SH-SY5Y (cell line): ENCODE data around the gene SGMS1.

ENCODE experiments used
- GATA2 ChIP-seq: IDR thresholded peaks from 2 replicates; pipeline ENCODE4 v1.6.1; 2011; ENCODE audit warnings: mild to moderate bottlenecking, low read depth, low read length
- GATA3 ChIP-seq: IDR thresholded peaks from 2 replicates; pipeline ENCODE4 v1.6.1; 2011; ENCODE audit warnings: low read depth, mild to moderate bottlenecking, low read length, moderate library complexity

- TF ChIP-seq GATA2 (no peak), GATA3 (no peak)
Measured at GRCh38 chr10:50575477-50576244, 48.1 kb downstream of the SGMS1 start.
